HEK293 (cell line): ENCODE data around the gene NET1.

Experiments used
- CTCF ChIA-PET: fragments of 350-600 bp; formaldehyde crosslinking; extraction: SDS; loops from one replicate; lab custom pipeline; 2021; ENCODE audit warnings: antibody characterized with exemption; lab: Yijun Ruan, JAX
- POLR2A ChIA-PET: fragments of 300-600 bp; formaldehyde crosslinking; extraction: SDS; loops from one replicate; lab custom pipeline; 2020; ENCODE audit warnings: antibody characterized with exemption, inconsistent platforms; lab: Yijun Ruan, JAX
- H3K27ac ChIP-seq: fragments of 200-500 bp; sonication (Bioruptor generic); 2 replicates; pipeline ENCODE4 v1.5.1; 2014; ENCODE audit warnings: low read depth, low read length, control low read depth, inconsistent platforms; ENCODE audit errors: extremely low read depth
- H3K36me3 ChIP-seq, 2 experiments: fragments of 200-500 bp in 1 of 2; sonication (Bioruptor generic) in 1 of 2; 1 replicate in 1 of 2; 2 replicates in 1 of 2; pipeline ENCODE4 v1.5.1; 2014 to 2017; ENCODE audit warnings: inconsistent platforms in 2 of 2, low read length in 2 of 2; ENCODE audit not compliant: control insufficient read depth in 2 of 2, insufficient read depth in 1 of 2
- H3K4me1 ChIP-seq: fragments of 200-500 bp; sonication (Bioruptor generic); 2 replicates; pipeline ENCODE4 v1.5.1; 2014; ENCODE audit warnings: mild to moderate bottlenecking, low read length, inconsistent platforms; ENCODE audit not compliant: control insufficient read depth, insufficient read depth
- H3K4me3 ChIP-seq: 2 replicates; pipeline ENCODE4 v1.5.1; 2011; ENCODE audit warnings: low read depth, mild to moderate bottlenecking, control low read depth, low read length, moderate library complexity
- H3K9me3 ChIP-seq: fragments of 200-500 bp; sonication (Bioruptor generic); 2 replicates; pipeline ENCODE4 v1.5.1; 2014; ENCODE audit warnings: low read depth, low read length, inconsistent platforms; ENCODE audit not compliant: control insufficient read depth, insufficient read depth
- SETDB1 ChIP-seq: IDR thresholded peaks from one replicate; pipeline ENCODE4 v1.6.1; 2017; ENCODE audit warnings: mild to moderate bottlenecking, low read length, moderate library complexity, mixed read lengths; ENCODE audit not compliant: insufficient read length
- TRIM28 ChIP-seq: IDR thresholded peaks from 2 replicates; pipeline ENCODE4 v1.6.1; 2011; ENCODE audit warnings: low read length, control low read depth, borderline replicate concordance
- ZNF2 ChIP-seq: fragments of 450-650 bp; formaldehyde crosslinking; IDR thresholded peaks from 2 replicates; pipeline ENCODE4 v1.5.1; 2016; ENCODE audit warnings: missing biosample characterization, missing genetic modification characterization
- ZNF280D ChIP-seq: fragments of 450-650 bp; formaldehyde crosslinking; IDR thresholded peaks from 2 replicates; pipeline ENCODE4 v1.5.1; 2016; ENCODE audit warnings: missing biosample characterization, missing genetic modification characterization
- ZNF324 ChIP-seq: fragments of 450-650 bp; formaldehyde crosslinking; IDR thresholded peaks from 2 replicates; pipeline ENCODE4 v1.5.1; 2016; ENCODE audit warnings: missing biosample characterization, missing genetic modification characterization
- ZNF510 ChIP-seq: fragments of 450-650 bp; formaldehyde crosslinking; IDR thresholded peaks from 2 replicates; pipeline ENCODE4 v1.5.1; 2018; ENCODE audit warnings: mild to moderate bottlenecking, missing genetic modification characterization, missing biosample characterization; ENCODE audit not compliant: insufficient replicate concordance
- ZNF518A ChIP-seq: fragments of 450-650 bp; formaldehyde crosslinking; conservative IDR thresholded peaks from 2 replicates; pipeline ENCODE4 v1.5.1; 2016; ENCODE audit warnings: low read depth, missing biosample characterization, missing genetic modification characterization
- ZNF529 ChIP-seq: fragments of 450-650 bp; formaldehyde crosslinking; IDR thresholded peaks from 2 replicates; pipeline ENCODE4 v1.5.1; 2017; ENCODE audit warnings: missing genetic modification characterization, missing biosample characterization; ENCODE audit not compliant: insufficient replicate concordance
- ZNF549 ChIP-seq: fragments of 450-650 bp; IDR thresholded peaks from 2 replicates; pipeline ENCODE4 v1.5.1; 2018; ENCODE audit warnings: missing biosample characterization, missing genetic modification characterization, mild to moderate bottlenecking, inconsistent platforms, moderate library complexity
- ZNF558 ChIP-seq: fragments of 450-650 bp; formaldehyde crosslinking; IDR thresholded peaks from 2 replicates; pipeline ENCODE4 v1.5.1; 2016; ENCODE audit warnings: missing biosample characterization, missing genetic modification characterization
- ZNF610 ChIP-seq: fragments of 450-650 bp; formaldehyde crosslinking; IDR thresholded peaks from 2 replicates; pipeline ENCODE4 v1.5.1; 2016; ENCODE audit warnings: missing biosample characterization, missing genetic modification characterization, borderline replicate concordance
- ZNF624 ChIP-seq: fragments of 450-650 bp; formaldehyde crosslinking; IDR thresholded peaks from 2 replicates; pipeline ENCODE4 v1.5.1; 2017; ENCODE audit warnings: missing biosample characterization, missing genetic modification characterization
- ZNF626 ChIP-seq: fragments of 450-650 bp; sonication (Bioruptor Pico); formaldehyde crosslinking; IDR thresholded peaks from 2 replicates; pipeline ENCODE4 v1.5.1; 2018; ENCODE audit warnings: missing biosample characterization, missing genetic modification characterization, inconsistent platforms
- ZNF629 ChIP-seq: fragments of 450-650 bp; formaldehyde crosslinking; IDR thresholded peaks from 2 replicates; pipeline ENCODE4 v1.5.1; 2017; ENCODE audit warnings: missing biosample characterization, missing genetic modification characterization
- ZNF639 ChIP-seq: fragments of 450-650 bp; formaldehyde crosslinking; IDR thresholded peaks from 2 replicates; pipeline ENCODE4 v1.5.1; 2016; ENCODE audit warnings: missing biosample characterization, missing genetic modification characterization
- ZNF654 ChIP-seq: fragments of 450-650 bp; formaldehyde crosslinking; IDR thresholded peaks from 2 replicates; pipeline ENCODE4 v1.5.1; 2016; ENCODE audit warnings: low read depth, missing biosample characterization, missing genetic modification characterization
- ZNF664 ChIP-seq: fragments of 450-650 bp; formaldehyde crosslinking; IDR thresholded peaks from 2 replicates; pipeline ENCODE4 v1.5.1; 2016; ENCODE audit warnings: missing biosample characterization, missing genetic modification characterization
- ZNF747 ChIP-seq: fragments of 450-650 bp; formaldehyde crosslinking; IDR thresholded peaks from 2 replicates; pipeline ENCODE4 v1.5.1; 2016; ENCODE audit warnings: missing biosample characterization, missing genetic modification characterization
- ZNF777 ChIP-seq: fragments of 450-650 bp; formaldehyde crosslinking; IDR thresholded peaks from 2 replicates; pipeline ENCODE4 v1.5.1; 2017; ENCODE audit warnings: missing biosample characterization, missing genetic modification characterization, borderline replicate concordance

The NET1 gene

GRCh38 chr10:5390607-5391205 is 21.7 kb upstream of the NET1 start:
- CTCF ChIA-PET = interaction anchor here (1.2 kb wide), 2 partner anchors 43 to 540 kb away, joined by 3 to 5 read pairs; no protein-coding TSS in a partner anchor
- no peaks in the 10 kb centered on the region for H3K36me3 ChIP-seq
- H3K9me3 ChIP-seq = no peaks in the 10 kb centered on the region
- no peak overlapping the region for H3K4me3 ChIP-seq
- no peak overlapping the region for H3K27ac ChIP-seq
- TF ChIP-seq ZNF518A (tag by site-specific recombination) (0 out of 2 replicates have a peak, but pooled peaks have one; percentile 19), ZNF629 (tag by site-specific recombination) (0 out of 2 replicates have a peak, but pooled peaks have one; percentile 14), ZNF549 (tag by site-specific recombination) (no peak), ZNF529 (tag by site-specific recombination) (peak; percentile 28), ZNF558 (peak; percentile 91), ZNF280D (peak; percentile 87), ZNF2 (tag by site-specific recombination) (0 out of 2 replicates have a peak, but pooled peaks have one; percentile 26), ZNF654 (tag by site-specific recombination) (peak; percentile 9; the same call in 1 of the 2 replicates), ZNF664 (tag by site-specific recombination) (no peak), ZNF626 (tag by site-specific recombination) (0 out of 2 replicates have a peak, but pooled peaks have one; percentile 68), ZNF624 (tag by site-specific recombination) (no peak), TRIM28 (peak; percentile 74; the same call in 1 of the 2 replicates), ZNF639 (tag by site-specific recombination) (peak; percentile 56; the same call in 1 of the 2 replicates), ZNF510 (tag by site-specific recombination) (peak; percentile 55), SETDB1 (peak; percentile 99), ZNF610 (tag by site-specific recombination) (peak; percentile 64; the same call in 1 of the 2 replicates), ZNF324 (tag by site-specific recombination) (peak; percentile 37; the same call in 1 of the 2 replicates), ZNF747 (no peak), ZNF777 (no peak)
- POLR2A ChIA-PET = no interaction called here
- no peaks in the 10 kb centered on the region for H3K4me1 ChIP-seq
